Tibial nerve (tissue), 4 donors: Measurements from ENCODE around the gene ST13.

Source experiments
- EP300 ChIP-seq, 2 donors: sonication (generic); formaldehyde crosslinking; IDR thresholded peaks; one replicate each; pipeline ENCODE4 v1.6.1; 2017; ENCODE audit warnings: antibody characterized with exemption in 2 of 2, mild to moderate bottlenecking in 1 of 2
- POLR2A ChIP-seq, 2 donors: fragments of 450-650 bp; IDR thresholded peaks; one replicate each; pipeline ENCODE4 v1.6.1; 2017; ENCODE audit warnings: antibody characterized with exemption in 2 of 2, mild to moderate bottlenecking in 2 of 2, moderate library complexity in 2 of 2
- TF ChIP-seq, protein P1 (sequence below), 5 experiments: fragments of 200-600 bp in 3 of 5; fragments of 450-650 bp in 2 of 5; sonication (generic) in 3 of 5; IDR thresholded peaks; one replicate each; pipeline ENCODE4 v1.5.1; 2016 to 2019; ENCODE audit warnings: antibody characterized with exemption in 5 of 5, mild to moderate bottlenecking in 3 of 5, moderate library complexity in 2 of 5

DNA sequence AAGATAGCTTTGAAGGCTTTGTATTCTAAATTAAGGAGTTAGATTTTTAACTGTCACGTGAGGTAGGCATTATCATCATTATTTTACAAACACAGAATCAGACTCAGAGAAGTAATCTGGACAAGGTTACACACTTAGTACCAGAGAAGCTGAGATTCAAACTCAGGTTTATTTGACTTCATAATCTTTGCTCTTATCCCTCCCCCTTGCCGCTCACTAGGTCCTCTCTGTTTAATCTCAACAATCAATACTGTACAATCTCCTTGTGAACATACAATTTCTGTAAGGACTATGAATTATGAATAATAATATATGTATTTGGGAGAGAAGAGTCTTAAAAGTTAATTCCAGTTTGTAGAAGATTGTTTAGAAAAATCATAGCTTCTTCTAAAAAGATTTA, 10.7 kb upstream of the ST13 start:
- TF ChIP-seq, protein P1, sequence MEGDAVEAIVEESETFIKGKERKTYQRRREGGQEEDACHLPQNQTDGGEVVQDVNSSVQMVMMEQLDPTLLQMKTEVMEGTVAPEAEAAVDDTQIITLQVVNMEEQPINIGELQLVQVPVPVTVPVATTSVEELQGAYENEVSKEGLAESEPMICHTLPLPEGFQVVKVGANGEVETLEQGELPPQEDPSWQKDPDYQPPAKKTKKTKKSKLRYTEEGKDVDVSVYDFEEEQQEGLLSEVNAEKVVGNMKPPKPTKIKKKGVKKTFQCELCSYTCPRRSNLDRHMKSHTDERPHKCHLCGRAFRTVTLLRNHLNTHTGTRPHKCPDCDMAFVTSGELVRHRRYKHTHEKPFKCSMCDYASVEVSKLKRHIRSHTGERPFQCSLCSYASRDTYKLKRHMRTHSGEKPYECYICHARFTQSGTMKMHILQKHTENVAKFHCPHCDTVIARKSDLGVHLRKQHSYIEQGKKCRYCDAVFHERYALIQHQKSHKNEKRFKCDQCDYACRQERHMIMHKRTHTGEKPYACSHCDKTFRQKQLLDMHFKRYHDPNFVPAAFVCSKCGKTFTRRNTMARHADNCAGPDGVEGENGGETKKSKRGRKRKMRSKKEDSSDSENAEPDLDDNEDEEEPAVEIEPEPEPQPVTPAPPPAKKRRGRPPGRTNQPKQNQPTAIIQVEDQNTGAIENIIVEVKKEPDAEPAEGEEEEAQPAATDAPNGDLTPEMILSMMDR (IDR thresholded peaks at IDR 0.05), result no peak
- no peak for TF ChIP-seq POLR2A (IDR thresholded peaks at IDR 0.05)
- TF ChIP-seq EP300 (IDR thresholded peaks at IDR 0.05), result no peak
